PFSK-1 (cell line): ENCODE data around the gene OR6N1.

ENCODE experiments used
- FOXP2 ChIP-seq: optimal IDR thresholded peaks from 2 replicates; pipeline ENCODE3; 2011; ENCODE audit warnings: borderline replicate concordance, control low read depth, inconsistent platforms; ENCODE audit not compliant: insufficient read depth; ENCODE audit errors: extremely low read length, extremely low read depth
- POLR2AphosphoS5 ChIP-seq: IDR thresholded peaks from 2 replicates; pipeline ENCODE4 v1.6.1; 2012; ENCODE audit warnings: low read depth, mild to moderate bottlenecking, control low read depth, low read length, moderate library complexity
- SIN3A ChIP-seq: IDR thresholded peaks from 2 replicates; pipeline ENCODE4 v1.6.1; 2012; ENCODE audit warnings: mild to moderate bottlenecking, low read length, moderate library complexity, borderline replicate concordance; ENCODE audit not compliant: insufficient read depth
- TAF1 ChIP-seq: IDR thresholded peaks from 2 replicates; pipeline ENCODE4 v1.6.1; 2012; ENCODE audit warnings: low read length, control low read depth, borderline replicate concordance; ENCODE audit not compliant: insufficient read depth
- TF ChIP-seq, protein P1 (sequence below), 2 experiments: IDR thresholded peaks; 2 replicates each; pipeline versions ENCODE4 v1.6.1 to v1.8.0; 2011 to 2012; ENCODE audit warnings: low read depth in 2 of 2, low read length in 2 of 2, control low read depth in 1 of 2, inconsistent platforms in 1 of 2, mild to moderate bottlenecking in 1 of 2, moderate library complexity in 1 of 2; ENCODE audit not compliant: insufficient read depth in 1 of 2

The OR6N1 gene

GRCh38 chr1:158818560-158818959, 46.6 kb upstream of the OR6N1 start:
- TF ChIP-seq SIN3A: no peak
- no peak for TF ChIP-seq TAF1
- TF ChIP-seq FOXP2: no peak
- TF ChIP-seq POLR2AphosphoS5: no peak
- TF ChIP-seq, protein P1, sequence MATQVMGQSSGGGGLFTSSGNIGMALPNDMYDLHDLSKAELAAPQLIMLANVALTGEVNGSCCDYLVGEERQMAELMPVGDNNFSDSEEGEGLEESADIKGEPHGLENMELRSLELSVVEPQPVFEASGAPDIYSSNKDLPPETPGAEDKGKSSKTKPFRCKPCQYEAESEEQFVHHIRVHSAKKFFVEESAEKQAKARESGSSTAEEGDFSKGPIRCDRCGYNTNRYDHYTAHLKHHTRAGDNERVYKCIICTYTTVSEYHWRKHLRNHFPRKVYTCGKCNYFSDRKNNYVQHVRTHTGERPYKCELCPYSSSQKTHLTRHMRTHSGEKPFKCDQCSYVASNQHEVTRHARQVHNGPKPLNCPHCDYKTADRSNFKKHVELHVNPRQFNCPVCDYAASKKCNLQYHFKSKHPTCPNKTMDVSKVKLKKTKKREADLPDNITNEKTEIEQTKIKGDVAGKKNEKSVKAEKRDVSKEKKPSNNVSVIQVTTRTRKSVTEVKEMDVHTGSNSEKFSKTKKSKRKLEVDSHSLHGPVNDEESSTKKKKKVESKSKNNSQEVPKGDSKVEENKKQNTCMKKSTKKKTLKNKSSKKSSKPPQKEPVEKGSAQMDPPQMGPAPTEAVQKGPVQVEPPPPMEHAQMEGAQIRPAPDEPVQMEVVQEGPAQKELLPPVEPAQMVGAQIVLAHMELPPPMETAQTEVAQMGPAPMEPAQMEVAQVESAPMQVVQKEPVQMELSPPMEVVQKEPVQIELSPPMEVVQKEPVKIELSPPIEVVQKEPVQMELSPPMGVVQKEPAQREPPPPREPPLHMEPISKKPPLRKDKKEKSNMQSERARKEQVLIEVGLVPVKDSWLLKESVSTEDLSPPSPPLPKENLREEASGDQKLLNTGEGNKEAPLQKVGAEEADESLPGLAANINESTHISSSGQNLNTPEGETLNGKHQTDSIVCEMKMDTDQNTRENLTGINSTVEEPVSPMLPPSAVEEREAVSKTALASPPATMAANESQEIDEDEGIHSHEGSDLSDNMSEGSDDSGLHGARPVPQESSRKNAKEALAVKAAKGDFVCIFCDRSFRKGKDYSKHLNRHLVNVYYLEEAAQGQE (IDR thresholded peaks at IDR 0.05; ENCODE audit: insufficient read depth in 1 of 2, low read depth in 2 of 2, low read length in 2 of 2): no peak

DNA sequence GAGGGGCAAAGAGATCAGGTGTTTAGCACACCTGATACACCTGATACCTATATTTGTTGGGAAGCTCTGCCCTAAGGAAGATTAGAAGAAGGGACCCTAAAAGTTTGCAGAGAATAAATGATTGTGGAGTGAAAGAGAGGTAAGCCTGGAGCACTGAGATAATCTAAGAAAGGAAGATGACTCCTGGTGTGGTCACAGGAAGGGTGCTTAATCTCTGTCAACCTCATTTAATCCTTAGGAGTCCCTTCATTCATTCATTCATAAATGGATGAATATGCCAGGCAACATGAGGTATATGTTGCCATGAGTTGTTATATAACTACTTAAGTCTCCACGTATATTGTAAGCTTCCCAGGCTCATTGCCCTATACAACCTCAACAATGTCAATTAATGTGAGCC, 43.0 kb upstream of the OR6N1 start:
- no peak for TF ChIP-seq TAF1
- TF ChIP-seq, protein P1 (IDR thresholded peaks at IDR 0.05; ENCODE audit: insufficient read depth in 1 of 2, low read depth in 2 of 2, low read length in 2 of 2): no peak
- TF ChIP-seq SIN3A: no peak
- no peak for TF ChIP-seq FOXP2
- TF ChIP-seq POLR2AphosphoS5: no peak

- no peak for TF ChIP-seq SIN3A
Observed at GRCh38 chr1:158813164-158813563, 41.2 kb upstream of the OR6N1 start.

DNA sequence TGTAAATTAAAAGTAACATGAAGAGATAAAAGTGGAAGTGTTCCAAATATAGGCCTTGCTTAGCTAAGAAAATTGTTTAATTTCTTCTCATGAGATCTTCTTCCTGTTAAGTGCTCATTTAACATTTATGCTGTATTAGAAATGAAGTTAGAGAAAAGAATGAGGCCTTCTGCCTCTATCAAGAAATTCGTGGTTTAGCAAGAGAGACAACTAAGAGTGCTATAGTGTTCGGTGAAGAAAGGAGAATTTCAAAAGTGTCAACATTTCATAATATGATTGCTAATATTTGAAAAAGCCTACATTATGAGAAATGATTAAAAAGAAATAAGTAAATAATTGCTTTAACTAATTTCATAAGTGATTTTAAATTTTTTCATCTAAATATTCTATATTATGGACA, 40.3 kb upstream of the OR6N1 start:
- TF ChIP-seq FOXP2 (no peak), POLR2AphosphoS5 (no peak), TAF1 (no peak), SIN3A (no peak)
- TF ChIP-seq, protein P1 (IDR thresholded peaks at IDR 0.05; ENCODE audit: insufficient read depth in 1 of 2, low read depth in 2 of 2, low read length in 2 of 2): no peak

DNA sequence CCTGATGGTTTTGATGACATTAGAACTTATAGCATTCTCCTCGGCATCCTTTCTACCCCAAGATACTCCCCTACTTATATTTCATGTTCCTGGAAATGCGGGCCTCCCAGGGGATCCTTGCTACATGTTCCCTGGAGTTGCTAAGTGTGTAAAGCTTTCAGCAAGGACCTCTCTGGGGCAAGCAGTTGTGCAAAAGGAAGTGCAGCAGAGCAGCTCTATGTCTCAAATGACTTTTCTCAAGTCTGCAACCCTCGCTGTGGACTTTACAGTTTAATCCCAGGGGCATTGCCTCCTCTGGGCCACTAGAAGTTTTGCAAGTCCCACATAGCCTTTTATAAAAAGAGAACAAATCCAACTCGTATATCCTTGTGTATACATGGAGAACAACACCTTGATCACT, 38.3 kb upstream of the OR6N1 start:
- TF ChIP-seq, protein P1 (IDR thresholded peaks at IDR 0.05; ENCODE audit: insufficient read depth in 1 of 2, low read depth in 2 of 2, low read length in 2 of 2): no peak
- TF ChIP-seq FOXP2: no peak
- TF ChIP-seq POLR2AphosphoS5: no peak
- TF ChIP-seq SIN3A: no peak
- no peak for TF ChIP-seq TAF1
